Peyer's patch (tissue), 4 donors: Measurements from ENCODE around the gene TOMM20.

Experiments
- CTCF ChIP-seq, 6 experiments: fragments of 450-650 bp in 4 of 6; fragments of 200-600 bp in 2 of 6; sonication (generic) in 1 of 6; IDR thresholded peaks; one replicate each; pipeline ENCODE4 v1.5.1; 2017 to 2019; ENCODE audit warnings: antibody characterized with exemption in 6 of 6, mild to moderate bottlenecking in 3 of 6, moderate library complexity in 1 of 6
- POLR2A ChIP-seq, 2 donors: fragments of 450-650 bp; IDR thresholded peaks; one replicate each; pipeline ENCODE4 v1.5.1; 2017; ENCODE audit warnings: antibody characterized with exemption in 2 of 2, mild to moderate bottlenecking in 2 of 2, moderate library complexity in 2 of 2

- TF ChIP-seq POLR2A (IDR thresholded peaks at IDR 0.05) (no peak), CTCF (IDR thresholded peaks at IDR 0.05) (no peak)
Observed at GRCh38 chr1:235098547-235098946, 30.1 kb downstream of the TOMM20 start.
